ENCODE results near the gene THAP6.
"Not testable (repeated sequence)": the region's sequence is repeated elsewhere in the genome, so short reads cannot be mapped to it uniquely, and the experiment has no call there.

Gene THAP6, protein sequence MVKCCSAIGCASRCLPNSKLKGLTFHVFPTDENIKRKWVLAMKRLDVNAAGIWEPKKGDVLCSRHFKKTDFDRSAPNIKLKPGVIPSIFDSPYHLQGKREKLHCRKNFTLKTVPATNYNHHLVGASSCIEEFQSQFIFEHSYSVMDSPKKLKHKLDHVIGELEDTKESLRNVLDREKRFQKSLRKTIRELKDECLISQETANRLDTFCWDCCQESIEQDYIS

DNA sequence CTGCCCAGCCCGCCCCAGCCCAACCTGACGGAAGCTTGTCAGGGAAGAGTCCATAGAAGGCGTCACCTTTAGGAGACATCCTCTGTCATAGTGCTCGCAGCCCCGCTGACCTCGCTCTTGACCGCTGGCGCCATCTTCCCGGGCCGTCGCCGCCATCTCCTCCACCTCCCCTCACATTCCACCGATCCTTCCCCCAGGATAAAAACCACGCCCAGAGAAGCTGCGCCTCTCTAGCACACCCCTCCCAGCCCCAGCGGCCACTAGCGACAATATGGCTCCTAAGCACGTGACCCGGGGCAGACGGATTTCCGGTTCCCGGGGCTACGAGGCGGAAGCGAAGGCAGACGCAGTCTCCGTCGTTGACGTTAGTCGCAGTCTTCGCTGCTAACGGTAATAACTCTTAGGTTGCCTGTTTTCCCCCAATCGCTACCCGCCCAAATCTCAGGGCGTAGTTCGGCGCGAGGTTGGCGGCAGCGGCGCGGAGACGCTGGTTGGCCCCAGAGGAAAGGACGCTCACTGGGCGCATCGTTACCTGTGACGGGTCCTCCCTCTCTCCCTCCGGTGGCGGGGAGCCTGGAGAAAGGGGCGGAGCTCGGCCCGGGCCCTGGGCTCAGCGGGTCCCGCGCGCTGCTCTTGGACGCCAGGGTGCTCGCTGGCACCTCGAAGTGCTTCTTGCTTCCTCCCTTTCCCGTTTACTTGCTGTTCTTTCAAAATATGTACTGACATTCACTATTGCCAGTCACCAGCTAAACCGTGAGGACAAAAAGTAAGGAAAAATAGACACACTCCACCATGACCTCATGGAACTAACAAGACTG is at the start of gene THAP6, which contains the start of gene RCHY1:
Gene THAP6, plus strand, starts transcription at position 343 of the 818 bp plus-strand sequence. CDS start 980 bp downstream, outside the sequence.
Gene RCHY1, minus strand, starts transcription at position 273 of the 818 bp plus-strand sequence. Its CDS starts 117 bp downstream, at position 156.
- peak; percentile 92 for DNase-seq

- no peak for DNase-seq
Observed at GRCh38 chr4:75469896-75470295, 44.4 kb upstream of the THAP6 start.

- no peak for DNase-seq
Observed at GRCh38 chr4:75470738-75471137, 43.5 kb upstream of the THAP6 start.

- no peak for DNase-seq
Observed at GRCh38 chr4:75477201-75477600, 37.1 kb upstream of the THAP6 start.

DNA sequence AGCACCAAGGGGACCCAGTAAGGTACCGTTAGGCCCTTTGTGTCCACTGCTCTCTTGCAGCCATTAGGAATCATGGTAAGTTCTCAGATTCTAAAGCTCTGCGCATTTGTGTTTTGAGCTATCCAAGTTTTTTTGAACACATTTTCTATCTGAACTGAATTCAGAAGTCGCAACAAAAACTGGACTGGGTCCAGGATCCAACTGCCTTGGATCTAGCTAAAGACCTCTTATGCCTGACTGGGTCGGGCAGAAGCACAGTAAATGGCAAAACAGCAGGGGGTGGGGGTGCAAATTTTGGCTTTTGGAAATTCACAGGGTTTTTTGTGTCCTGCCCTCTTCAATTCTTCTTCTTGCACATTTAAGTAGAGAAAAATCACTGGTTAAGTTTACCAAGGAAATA is 30.1 kb upstream of the THAP6 start:
- no peak for DNase-seq

- no peak for DNase-seq
Observed at GRCh38 chr4:75490155-75490554, 24.1 kb upstream of the THAP6 start.

- no peak for DNase-seq
Observed at GRCh38 chr4:75494563-75494962, 19.7 kb upstream of the THAP6 start.

DNA sequence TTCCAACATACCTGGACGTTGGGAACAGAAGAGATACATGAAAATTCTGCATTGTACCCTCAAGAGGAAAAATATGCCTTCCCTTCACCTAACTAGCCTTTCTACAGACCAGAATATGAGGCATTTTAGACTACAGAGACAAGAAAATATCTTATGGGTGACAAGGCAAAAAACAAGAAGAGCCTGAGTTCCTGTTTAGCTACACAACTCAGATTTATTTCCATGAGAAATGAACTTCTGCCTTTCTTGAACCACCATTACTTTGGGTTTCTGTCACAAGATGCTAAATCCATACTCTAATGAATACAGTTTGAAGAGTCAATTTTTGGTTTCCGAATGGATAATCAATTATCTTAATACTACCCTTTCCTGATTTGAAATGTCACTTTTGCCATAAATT is 18.8 kb upstream of the THAP6 start:
- no peak for DNase-seq

- DNase-seq = no peak
Observed at GRCh38 chr4:75496406-75496805, 17.9 kb upstream of the THAP6 start.

DNA sequence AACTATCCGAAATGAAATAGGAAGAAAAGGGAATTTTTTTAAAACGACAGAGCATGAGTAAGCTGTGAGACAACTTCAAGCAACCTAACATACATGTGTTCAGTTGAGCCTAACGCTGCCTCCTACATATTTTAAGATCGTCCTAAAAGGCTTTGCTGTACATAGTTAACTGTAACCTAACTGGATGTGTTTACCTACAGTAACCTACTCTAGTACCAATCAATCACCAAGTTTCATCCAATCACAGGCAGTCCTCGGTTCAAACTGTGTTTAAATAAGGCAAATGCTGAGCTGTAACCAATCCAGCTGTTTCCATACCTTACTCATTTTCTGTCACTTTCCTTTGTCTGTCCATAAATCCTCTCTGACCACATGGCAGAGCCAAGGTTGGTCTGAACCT is 17.1 kb upstream of the THAP6 start:
- no peak for DNase-seq

DNA sequence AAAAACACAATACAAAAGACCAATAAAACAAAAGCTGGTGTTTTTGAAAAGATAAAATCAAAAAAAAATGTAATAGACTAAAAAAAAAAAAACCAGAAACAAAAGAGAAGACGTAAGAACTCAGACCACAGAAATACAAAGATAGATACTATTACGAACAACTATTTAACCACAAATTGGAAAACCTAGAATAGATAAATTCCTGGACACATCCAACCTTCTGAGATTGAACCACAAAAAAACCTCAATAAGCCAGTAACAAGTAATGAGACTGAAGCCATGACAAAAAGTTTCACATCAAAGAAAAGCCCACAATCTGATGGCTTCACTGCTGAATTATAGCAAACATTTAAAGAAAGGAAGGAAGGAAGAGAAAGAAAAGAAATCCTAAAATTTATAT is 16.2 kb upstream of the THAP6 start:
- DNase-seq = no peak

DNA sequence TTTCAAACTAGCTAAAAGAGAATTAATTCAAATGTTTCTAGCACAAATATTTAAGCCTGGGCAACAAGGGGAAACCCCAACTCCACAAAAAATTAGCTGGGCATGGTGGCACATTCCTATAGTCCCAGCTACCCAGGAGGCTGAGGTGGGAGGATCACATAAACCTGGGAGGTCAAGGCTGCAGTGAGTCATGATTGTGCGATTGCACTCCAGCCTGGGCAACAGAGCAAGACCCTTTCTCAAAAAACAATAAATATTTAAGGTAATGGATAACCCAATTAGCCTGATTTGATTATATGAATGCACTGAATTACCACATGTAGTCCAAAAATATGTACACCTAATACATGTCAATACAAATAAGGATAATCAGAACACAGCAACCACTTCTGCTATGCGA is 14.4 kb upstream of the THAP6 start:
- DNase-seq = no peak

- no peak for DNase-seq
Observed at GRCh38 chr4:75502671-75503070, 11.6 kb upstream of the THAP6 start.

DNA sequence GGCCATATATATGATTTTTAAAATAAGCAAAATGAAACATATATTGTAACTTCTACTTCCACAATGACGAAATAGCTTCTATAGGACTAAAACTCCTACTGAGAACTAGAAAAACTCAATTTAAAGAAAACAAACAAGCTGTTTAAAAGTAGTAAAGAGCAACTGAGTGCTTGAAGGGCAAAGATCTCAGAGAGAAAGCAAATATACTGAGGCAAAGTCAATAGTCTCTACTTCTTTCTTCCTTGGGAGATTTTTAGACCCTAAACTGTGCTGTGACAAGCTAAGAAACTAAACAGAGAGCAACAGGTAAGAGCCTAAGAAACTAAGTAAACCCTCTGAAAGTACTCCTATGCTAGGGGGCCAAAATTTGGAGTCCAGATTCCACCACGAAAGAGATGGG is 8.6 kb upstream of the THAP6 start:
- DNase-seq = no peak

DNA sequence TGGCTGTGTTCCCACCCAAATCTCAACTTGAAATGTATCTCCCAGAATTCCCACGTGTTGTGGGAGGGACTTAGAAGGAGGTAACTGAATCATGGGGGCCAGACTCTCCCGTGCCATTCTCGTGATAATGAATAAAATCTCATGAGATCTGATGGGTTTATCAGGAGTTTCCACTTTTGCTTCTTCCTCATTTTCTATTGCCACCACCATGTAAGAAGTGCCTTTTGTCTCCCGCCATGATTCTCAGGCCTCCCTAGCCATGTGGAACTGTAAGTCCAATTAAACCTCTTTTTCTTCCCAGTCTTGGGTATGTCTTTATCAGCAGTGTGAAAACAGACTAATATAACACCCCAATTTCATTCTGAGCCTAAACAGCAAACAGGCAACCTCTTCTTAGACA is 4.7 kb upstream of the THAP6 start:
- not testable (repeated sequence) for DNase-seq

- DNase-seq = no peak
Observed at GRCh38 chr4:75511841-75512240, 2.4 kb upstream of the THAP6 start.

GRCh38 chr4:75512386-75513211 is 1.7 kb upstream of the THAP6 start:
- DNase-seq = peak; percentile 30

- DNase-seq = no peak
Observed at GRCh38 chr4:75513526-75514130, 645 bp upstream of the THAP6 start.

GRCh38 chr4:75514949-75515612 is 808 bp downstream of the THAP6 start:
- peak; percentile 58 for DNase-seq

DNA sequence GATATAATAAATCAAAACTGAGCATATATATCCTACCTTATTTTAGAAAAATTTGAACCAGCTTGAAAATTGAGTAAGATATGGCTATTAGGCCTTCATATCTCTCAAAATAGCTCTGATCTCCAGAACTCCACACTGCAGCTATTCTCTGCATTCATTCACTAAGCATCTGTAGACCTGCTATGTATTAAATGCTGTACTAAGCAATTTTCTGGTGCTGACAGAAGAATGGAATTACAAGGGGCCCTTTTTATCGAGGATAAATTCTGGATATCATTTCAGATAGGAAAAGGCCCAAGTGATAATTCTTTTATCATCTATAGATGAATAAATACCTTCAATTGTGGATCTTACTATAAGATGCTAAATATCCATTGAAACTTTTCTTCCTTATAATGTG is 1.9 kb downstream of the THAP6 start:
- no peak for DNase-seq

DNA sequence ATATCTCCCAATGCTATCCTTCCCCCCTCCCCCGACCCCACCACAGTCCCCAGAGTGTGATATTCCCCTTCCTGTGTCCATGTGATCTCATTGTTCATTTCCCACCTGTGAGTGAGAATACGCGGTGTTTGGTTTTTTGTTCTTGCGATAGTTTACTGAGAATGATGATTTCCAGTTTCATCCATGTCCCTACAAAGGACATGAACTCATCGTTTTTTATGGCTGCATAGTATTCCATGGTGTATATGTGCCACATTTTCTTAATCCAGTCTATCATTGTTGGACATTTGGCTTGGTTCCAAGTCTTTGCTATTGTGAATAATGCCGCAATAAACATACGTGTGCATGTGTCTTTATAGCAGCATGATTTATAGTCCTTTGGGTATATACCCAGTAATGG is 5.2 kb downstream of the THAP6 start:
- DNase-seq = not testable (repeated sequence)

DNA sequence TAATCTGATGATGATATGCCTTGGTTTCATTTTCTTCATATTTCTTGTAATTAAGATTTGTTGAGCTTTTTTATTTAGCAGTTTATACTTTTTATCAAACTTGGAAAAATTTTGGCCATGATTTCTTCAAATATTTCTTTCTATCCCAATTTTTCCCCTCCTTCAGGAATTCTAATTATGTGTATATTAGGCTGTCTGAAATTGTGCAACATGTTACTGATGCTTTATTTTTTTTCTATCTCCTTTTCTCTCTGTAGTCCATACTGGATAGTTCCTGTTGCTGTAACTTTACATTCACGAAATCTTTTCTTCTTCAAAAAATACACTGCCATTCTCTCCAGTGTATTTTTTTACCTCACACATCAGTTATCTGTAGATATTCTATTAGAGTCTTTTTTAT is 10.8 kb downstream of the THAP6 start:
- DNase-seq = no peak

DNA sequence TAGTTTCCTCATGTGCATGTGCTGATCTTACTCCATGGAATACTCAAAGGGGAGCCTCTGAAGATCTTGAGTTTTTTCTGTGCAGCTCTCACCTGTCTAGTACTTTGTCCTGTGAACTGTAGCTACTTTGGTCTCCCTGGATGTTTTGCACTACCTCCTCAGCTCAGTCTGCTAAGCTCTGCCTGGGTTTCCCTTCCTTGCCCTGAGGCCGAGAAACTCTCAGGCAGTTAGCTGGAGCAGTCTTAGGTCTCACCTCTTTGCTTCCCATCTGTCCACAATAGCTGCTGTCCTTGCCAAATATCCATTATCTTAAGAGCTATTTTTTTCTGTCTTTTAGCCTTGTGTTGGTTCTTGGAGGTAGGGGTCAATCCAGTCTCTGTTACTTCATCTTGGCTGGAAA is 11.6 kb downstream of the THAP6 start:
- DNase-seq = no peak

All from CD4-positive, alpha-beta T cell treated with Interleukin-17A for 1 hour (primary cell).